Bladder microvascular endothelial cell (primary cell): ENCODE data around the gene PAK3. TPM values are rescaled to one million over a fixed set of nuclear protein-coding genes. Genes with fewer than 3 reads are reported as not detected.

Experiments used
- total RNA-seq: library from RNA; depleted of rRNA; stranded (reverse); fragments of >200 nt; gene quantifications from 2 replicates; pipeline ENCODE4 v1.2.3, GENCODE V29; 2014

PAK3 gene
- total RNA-seq: 0.49 and 3.9 TPM in 2 replicates

DNA sequence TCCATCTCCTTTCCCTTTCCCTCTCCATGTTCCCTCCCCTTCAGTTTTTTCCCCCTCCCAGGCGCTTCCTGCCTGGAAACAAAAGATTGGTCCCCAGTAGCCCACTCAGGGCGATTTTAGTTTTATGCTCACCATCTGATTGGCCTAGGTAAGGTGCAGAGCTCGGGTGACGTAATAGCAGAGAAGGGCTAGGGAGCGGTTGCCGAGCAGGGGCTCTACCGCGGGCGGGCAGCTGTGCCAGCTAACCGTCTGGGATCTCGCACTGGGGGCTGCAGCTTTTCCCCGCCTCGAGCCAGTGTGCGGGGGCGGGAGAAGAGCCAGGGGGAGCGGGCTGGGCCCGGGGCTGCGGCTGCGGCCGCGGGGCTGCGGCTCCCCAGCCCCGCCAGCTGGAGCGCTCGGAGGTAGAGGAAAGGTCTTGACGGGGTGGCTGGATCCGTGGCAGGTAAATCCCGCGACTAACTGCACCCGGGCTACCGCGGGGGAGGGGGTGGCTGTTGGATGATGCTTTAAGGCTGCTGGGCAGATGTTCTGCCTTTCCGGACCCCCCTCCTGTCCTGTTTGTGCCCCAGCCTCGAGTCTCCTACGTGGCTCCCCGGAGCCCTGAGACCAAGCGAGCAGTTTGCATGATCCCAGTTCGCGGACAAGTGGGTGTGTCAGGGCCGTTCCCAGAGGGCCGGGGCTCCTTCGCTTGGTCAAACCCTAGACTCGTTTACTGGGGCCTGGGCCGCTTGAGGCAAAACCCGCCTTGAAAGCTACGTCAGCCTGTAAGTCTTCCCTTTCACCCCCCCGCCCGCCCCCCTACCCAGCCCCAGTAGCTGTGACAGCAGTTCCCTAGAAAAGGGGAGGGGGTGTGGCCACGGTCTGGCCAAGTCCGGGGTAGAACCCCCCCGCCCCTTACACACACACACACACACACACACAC is at the start of gene PAK3:
TSS of gene PAK3 (plus strand) at position 218 of the 922 bp plus-strand sequence. CDS start 26,913 bp downstream, outside the sequence.

DNA sequence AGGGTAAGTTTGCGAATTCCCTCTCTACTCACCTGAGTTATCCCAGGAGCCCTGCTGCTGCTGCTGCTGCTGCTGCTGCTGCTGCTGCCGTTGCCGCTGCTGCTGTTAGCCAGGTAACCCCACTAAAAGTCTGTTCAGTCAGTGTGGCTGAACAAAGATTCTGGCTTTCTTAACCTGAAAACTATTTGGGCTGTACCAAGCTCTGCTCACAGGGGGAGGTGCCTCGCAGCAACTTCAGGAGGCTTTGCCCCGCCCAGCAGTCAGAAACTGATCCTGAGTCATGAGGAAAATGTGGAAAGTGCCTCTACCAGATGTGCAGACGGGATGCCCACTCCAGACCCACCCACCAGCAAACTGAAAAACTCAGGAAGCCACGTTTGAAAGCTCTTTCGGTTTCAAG is 174.3 kb downstream of the PAK3 start, which contains the start of gene CAPN6:
TSS of gene CAPN6 (minus strand) at position 145 of the 400 bp plus-strand sequence. CDS start 6,547 bp downstream, outside the sequence.

Other genes starting within 250 kb of the PAK3 start
- not detected in 2 replicates for gene CAPN6, start 174.3 kb downstream of the PAK3 start, total RNA-seq